ENCODE measurements around the gene ADISSP. TPM values are rescaled to one million over a fixed set of nuclear protein-coding genes. Genes with fewer than 3 reads are reported as not detected.

The ADISSP gene
- total and polyA plus RNA-seq, 2 of the 8 experiments (the other 6 are each of a cell fraction or from before 2014, with no cell fraction given): 111 to 141 TPM

- no peak within 1 kb of the TSS for H3K4ac ChIP-seq (replicated peaks; ENCODE audit: insufficient read length, low read depth, low read length)
- DNase-seq (ENCODE audit: low read depth in 1 of 2, low spot score in 2 of 2) (peak; percentile 81 to 84), FAIRE-seq (peak; percentile 99)
- peaks cover 7 to 11% of the 10 kb centered on the region in 2 experiments for H4K20me1 ChIP-seq (replicated peaks in 1 of 2; ENCODE audit: control insufficient read depth in 1 of 2, insufficient read depth in 2 of 2, low read length in 2 of 2)
- CTCF ChIA-PET (ENCODE audit: partially characterized antibody): interaction anchor here (0.6 to 9.5 kb wide), 16 partner anchors 10 to 303 kb away, joined by 3 to 128 read pairs (median 4); partner anchors contain the start of genes AP5S1 and HSPA12B
- H3K23me2 ChIP-seq (ENCODE audit: low read depth, low read length): peaks cover 20% of the 10 kb centered on the region; the same call in 1 of the 2 replicates
- no peak within 1 kb of the TSS for H3K56ac ChIP-seq (replicated peaks; ENCODE audit: insufficient read length, low read depth, low read length)
- WGBS, 2 experiments (ENCODE audit: extremely low coverage in 1 of 2, insufficient coverage in 1 of 2, insufficient read length in 1 of 2, insufficient replicate concordance in 2 of 2, low coverage in 1 of 2, low lambda C conversion rate in 2 of 2, missing lambda C conversion rate in 1 of 2): 23% methylated on average over 24 of the region's 28 CpGs; no CpG with 5 or more reads in 1 of the 2 experiments
- no peak within 1 kb of the TSS for H2BK5ac ChIP-seq (ENCODE audit: low read depth, low read length)
- POLR2A ChIA-PET (ENCODE audit: partially characterized antibody): interaction anchor here (0.7 to 1.8 kb wide), 6 partner anchors 15 to 48 kb away, joined by 3 to 7 read pairs (median 4); partner anchors contain the start of genes AP5S1 and CDC25B
- H2BK120ac ChIP-seq (replicated peaks; ENCODE audit: low read depth, low read length): no peak within 1 kb of the TSS
- H2AFZ ChIP-seq (ENCODE audit: low read length): no peak within 1 kb of the TSS
- no peak within 1 kb of the TSS for H4K8ac ChIP-seq (ENCODE audit: extremely low read depth, insufficient read depth, low read length)
- peak within 1 kb of the TSS; percentile 54 to 92 for H3K4me2 ChIP-seq (ENCODE audit: insufficient read depth in 1 of 2, low read depth in 2 of 2, low read length in 2 of 2)
- no peak within 1 kb of the TSS for H3K18ac ChIP-seq (ENCODE audit: extremely low read depth, low read length)
- H2BK20ac ChIP-seq (ENCODE audit: low read length): no peak within 1 kb of the TSS
- H4K5ac ChIP-seq (ENCODE audit: insufficient read length, low read depth, low read length): no peak within 1 kb of the TSS
- H3K79me2 ChIP-seq (ENCODE audit: control insufficient read depth in 1 of 2, insufficient read depth in 2 of 2, low read length in 2 of 2): peaks cover 0 to 10% of the 10 kb centered on the region in 2 experiments; a peak in 1 of 4 replicates
- H3K4me3 ChIP-seq (ENCODE audit: extremely low read depth in 1 of 4, insufficient read depth in 2 of 4, low read depth in 3 of 4, low read length in 4 of 4): peak within 1 kb of the TSS; percentile 6 to 53 (median 43); a peak in 7 of 8 replicates
- peaks cover 0 to 23% (median 15%) of the 10 kb centered on the region in 4 experiments; a peak in 6 of 7 replicates for H3K4me1 ChIP-seq (replicated peaks in 1 of 4; ENCODE audit: control insufficient read depth in 3 of 4, insufficient read depth in 4 of 4, low read length in 3 of 4)
- H2AK5ac ChIP-seq (ENCODE audit: low read depth, low read length): no peak within 1 kb of the TSS
- peaks cover 0 to 30% (median 26%) of the 10 kb centered on the region in 4 experiments; a peak in 6 of 7 replicates for H3K27me3 ChIP-seq (replicated peaks in 1 of 4; ENCODE audit: control insufficient read depth in 3 of 4, extremely low read depth in 1 of 4, insufficient read depth in 3 of 4, low read length in 3 of 4)
- H4K91ac ChIP-seq (replicated peaks; ENCODE audit: insufficient read length, low read length): no peak within 1 kb of the TSS
- H2BK12ac ChIP-seq (ENCODE audit: low read depth, low read length): no peak within 1 kb of the TSS
- no peaks in the 10 kb centered on the region for H3K9me3 ChIP-seq (ENCODE audit: insufficient read depth in 2 of 2, low read depth in 1 of 2, low read length in 1 of 2)
- H3K14ac ChIP-seq (ENCODE audit: insufficient read length): no peak within 1 kb of the TSS
- no peak within 1 kb of the TSS for H3K9ac ChIP-seq (replicated peaks in 1 of 4; ENCODE audit: extremely low read depth in 1 of 4, low read depth in 3 of 4, low read length in 3 of 4)
- H3K27ac ChIP-seq (ENCODE audit: low read depth, low read length): no peak within 1 kb of the TSS
- H2BK15ac ChIP-seq (ENCODE audit: low read length): 0 out of 2 replicates have a peak within 1 kb of the TSS, but pooled peaks have one; percentile 81
- H3K79me1 ChIP-seq (ENCODE audit: low read depth, low read length): peaks cover 11% of the 10 kb centered on the region
- no peak within 1 kb of the TSS for H3K23ac ChIP-seq (ENCODE audit: insufficient read length)
- H3K36me3 ChIP-seq (ENCODE audit: control insufficient read depth in 2 of 4, insufficient read depth in 4 of 4, low read length in 3 of 4): peaks cover 0 to 5% (median 0%) of the 10 kb centered on the region in 4 experiments; a peak in 2 of 8 replicates
- TF ChIP-seq SUZ12 (IDR thresholded peaks at IDR 0.05; ENCODE audit: low read length): no peak
- TF ChIP-seq, protein P1, sequence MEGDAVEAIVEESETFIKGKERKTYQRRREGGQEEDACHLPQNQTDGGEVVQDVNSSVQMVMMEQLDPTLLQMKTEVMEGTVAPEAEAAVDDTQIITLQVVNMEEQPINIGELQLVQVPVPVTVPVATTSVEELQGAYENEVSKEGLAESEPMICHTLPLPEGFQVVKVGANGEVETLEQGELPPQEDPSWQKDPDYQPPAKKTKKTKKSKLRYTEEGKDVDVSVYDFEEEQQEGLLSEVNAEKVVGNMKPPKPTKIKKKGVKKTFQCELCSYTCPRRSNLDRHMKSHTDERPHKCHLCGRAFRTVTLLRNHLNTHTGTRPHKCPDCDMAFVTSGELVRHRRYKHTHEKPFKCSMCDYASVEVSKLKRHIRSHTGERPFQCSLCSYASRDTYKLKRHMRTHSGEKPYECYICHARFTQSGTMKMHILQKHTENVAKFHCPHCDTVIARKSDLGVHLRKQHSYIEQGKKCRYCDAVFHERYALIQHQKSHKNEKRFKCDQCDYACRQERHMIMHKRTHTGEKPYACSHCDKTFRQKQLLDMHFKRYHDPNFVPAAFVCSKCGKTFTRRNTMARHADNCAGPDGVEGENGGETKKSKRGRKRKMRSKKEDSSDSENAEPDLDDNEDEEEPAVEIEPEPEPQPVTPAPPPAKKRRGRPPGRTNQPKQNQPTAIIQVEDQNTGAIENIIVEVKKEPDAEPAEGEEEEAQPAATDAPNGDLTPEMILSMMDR (IDR thresholded peaks at IDR 0.05; ENCODE audit: control extremely low read depth in 1 of 3, insufficient read depth in 1 of 3, low read depth in 1 of 3, low read length in 3 of 3): peak; percentile 41 to 71 (median 59); a peak in 3 of 4 replicates
- no peak for TF ChIP-seq POLR2A (IDR thresholded peaks at IDR 0.05; ENCODE audit: control extremely low read depth in 1 of 2, low read depth in 2 of 2, low read length in 2 of 2)
- no peak for TF ChIP-seq CTBP2 (IDR thresholded peaks at IDR 0.05; ENCODE audit: borderline replicate concordance, insufficient read depth, insufficient read length, low read length)
- no peak for TF ChIP-seq EGR1 (IDR thresholded peaks at IDR 0.05; ENCODE audit: borderline replicate concordance, low read depth, low read length)
- TF ChIP-seq RAD21 (IDR thresholded peaks at IDR 0.05 in 1 of 2, conservative IDR thresholded peaks at IDR 0.05 in 1 of 2; ENCODE audit: low read depth in 2 of 2, low read length in 2 of 2): peak; percentile 38 to 39
- TF ChIP-seq TCF12 (IDR thresholded peaks at IDR 0.05; ENCODE audit: low read depth, low read length): no peak
- no peak for TF ChIP-seq TEAD4 (IDR thresholded peaks at IDR 0.05; ENCODE audit: low read depth, low read length)
Observed at GRCh38 chr20:3781153-3781910, 13.8 kb upstream of the ADISSP start, which contains the start of gene SPEF1. SPEF1 (minus strand) TSS chr20:3781448; CDS start chr20:3781287, 161 bp downstream.
